ENCODE measurements around the gene PEAK1. TPM values are rescaled to one million over a fixed set of nuclear protein-coding genes. Genes with fewer than 3 reads are reported as not detected.

PEAK1 gene
- total and polyA plus RNA-seq, 3 donors from 2014 or later: 33.2 to 130 (median 107) TPM

- intact Hi-C loops (cut with DNase I; ENCODE audit: low total_unique reads): no loop called here
- H3K4me1 ChIP-seq: peaks cover 6% of the 10 kb centered on the region
- 46 to 54% methylated on average over 3 of the region's 3 CpGs for WGBS, 2 donors
Measured at GRCh38 chr15:77221708-77222107, 198.2 kb downstream of the PEAK1 start.

GRCh38 chr15:77221174-77221573 lies 198.7 kb downstream of the PEAK1 start:
- no peak for DNase-seq
- Histone ChIP-seq H3K4me1 (peaks cover 6% of the 10 kb centered on the region), H3K36me3 (ENCODE audit: low read depth, missing control alignments) (no peaks in the 10 kb centered on the region), H3K27me3 (no peaks in the 10 kb centered on the region), H3K4me3 (no peak overlapping the region), H3K27ac (no peak overlapping the region), H3K9me3 (no peaks in the 10 kb centered on the region)
- TF ChIP-seq POLR2A (IDR thresholded peaks at IDR 0.05) (no peak), CTCF (IDR thresholded peaks at IDR 0.05) (no peak)
- 93 to 96% methylated on average over 3 of the region's 3 CpGs for WGBS, 2 donors
- intact Hi-C loops (cut with DNase I; ENCODE audit: low total_unique reads): no loop called here

More at GRCh38 chr15:77221708-77222107, 198.2 kb downstream of the PEAK1 start:
- Histone ChIP-seq H3K27ac (no peak overlapping the region), H3K9me3 (no peaks in the 10 kb centered on the region), H3K4me3 (no peak overlapping the region), H3K36me3 (ENCODE audit: low read depth, missing control alignments) (no peaks in the 10 kb centered on the region), H3K27me3 (no peaks in the 10 kb centered on the region)
- TF ChIP-seq CTCF (IDR thresholded peaks at IDR 0.05) (no peak), POLR2A (IDR thresholded peaks at IDR 0.05) (no peak)
- DNase-seq: no peak

- Histone ChIP-seq H3K27me3 (no peaks in the 10 kb centered on the region), H3K36me3 (ENCODE audit: low read depth, missing control alignments) (no peaks in the 10 kb centered on the region), H3K9me3 (no peaks in the 10 kb centered on the region), H3K4me3 (no peak overlapping the region), H3K27ac (no peak overlapping the region), H3K4me1 (peaks cover under 1% of the 10 kb centered on the region)
- intact Hi-C loops (cut with DNase I; ENCODE audit: low total_unique reads): no loop called here
- no peak for DNase-seq
- 60 to 65% methylated on average over 1 of the region's 1 CpG for WGBS, 2 donors
- TF ChIP-seq CTCF (IDR thresholded peaks at IDR 0.05) (no peak), POLR2A (IDR thresholded peaks at IDR 0.05) (no peak)
Measured at GRCh38 chr15:77219841-77220240, 200.1 kb downstream of the PEAK1 start.

GRCh38 chr15:77209221-77209620 lies 210.7 kb downstream of the PEAK1 start:
- H3K4me1 ChIP-seq: no peaks in the 10 kb centered on the region
- intact Hi-C loops (cut with DNase I; ENCODE audit: low total_unique reads): no loop called here
- TF ChIP-seq POLR2A (IDR thresholded peaks at IDR 0.05) (no peak), CTCF (IDR thresholded peaks at IDR 0.05) (no peak)
- DNase-seq: no peak
- H3K27ac ChIP-seq: no peak overlapping the region
- WGBS, 2 donors: 96% methylated on average over 2 of the region's 2 CpGs
- H3K27me3 ChIP-seq: no peaks in the 10 kb centered on the region
- no peak overlapping the region for H3K4me3 ChIP-seq
- H3K36me3 ChIP-seq (ENCODE audit: low read depth, missing control alignments): no peaks in the 10 kb centered on the region
- H3K9me3 ChIP-seq: no peaks in the 10 kb centered on the region

- no peak overlapping the region for H3K27ac ChIP-seq
- H3K4me3 ChIP-seq: no peak overlapping the region
- no peaks in the 10 kb centered on the region for H3K36me3 ChIP-seq (ENCODE audit: low read depth, missing control alignments)
- intact Hi-C loops (cut with DNase I; ENCODE audit: low total_unique reads): no loop called here
- TF ChIP-seq CTCF (IDR thresholded peaks at IDR 0.05): no peak
- TF ChIP-seq POLR2A (IDR thresholded peaks at IDR 0.05): no peak
- no peaks in the 10 kb centered on the region for H3K4me1 ChIP-seq
- H3K27me3 ChIP-seq: no peaks in the 10 kb centered on the region
- H3K9me3 ChIP-seq: no peaks in the 10 kb centered on the region
- WGBS, 2 donors: 95 to 96% methylated on average over 3 of the region's 3 CpGs
- DNase-seq: no peak
Measured at GRCh38 chr15:77208241-77208640, 211.7 kb downstream of the PEAK1 start.
